Breast epithelium (tissue), 4 donors: ENCODE measurements around the gene CDCA8. TPM values are rescaled to one million over a fixed set of nuclear protein-coding genes. Genes with fewer than 3 reads are reported as not detected.

Experiments used
- DNase-seq, 2 donors: peaks; one replicate each; pipeline ENCODE4 v3.0.0-alpha.2; 2019; ENCODE audit warnings: low spot score in 2 of 2
- H3K27ac ChIP-seq, 2 donors: fragments of 200-600 bp; sonication (generic) in 1 of 2; one replicate each; pipeline ENCODE4 v1.5.1; 2016 to 2019; ENCODE audit warnings: mild to moderate bottlenecking in 1 of 2
- H3K27me3 ChIP-seq, 2 donors: fragments of 200-600 bp; sonication (generic) in 1 of 2; one replicate each; pipeline versions ENCODE4 v1.5.1 to v1.6.0; 2017 to 2019; ENCODE audit warnings: control low read depth in 1 of 2, mild to moderate bottlenecking in 1 of 2
- H3K36me3 ChIP-seq: fragments of 200-600 bp; one replicate; pipeline ENCODE4 v1.5.1; 2019
- H3K4me1 ChIP-seq, 2 donors: fragments of 200-600 bp; sonication (generic); one replicate each; pipeline ENCODE4 v1.5.1; 2016 to 2019; ENCODE audit warnings: control low read depth in 1 of 2
- H3K4me3 ChIP-seq, 3 donors: fragments of 200-600 bp; sonication (generic); 1 replicate in 2 of 3; 2 replicates in 1 of 3; pipeline ENCODE4 v1.5.1; 2016 to 2019; ENCODE audit warnings: mild to moderate bottlenecking in 3 of 3, moderate library complexity in 2 of 3
- H3K9me3 ChIP-seq, 2 donors: fragments of 200-600 bp; sonication (generic) in 1 of 2; one replicate each; pipeline ENCODE4 v1.5.1; 2016 to 2019; ENCODE audit warnings: control low read depth in 1 of 2
- CTCF ChIP-seq, 3 donors: fragments of 450-650 bp; IDR thresholded peaks; one replicate each; pipeline ENCODE4 v1.5.1; 2016 to 2017; ENCODE audit warnings: antibody characterized with exemption in 3 of 3, mild to moderate bottlenecking in 3 of 3, moderate library complexity in 3 of 3
- POLR2A ChIP-seq: fragments of 450-650 bp; IDR thresholded peaks from one replicate; pipeline ENCODE4 v1.6.1; 2016; ENCODE audit warnings: antibody characterized with exemption, mild to moderate bottlenecking, moderate library complexity
- POLR2AphosphoS5 ChIP-seq, 3 donors: sonication (generic); formaldehyde crosslinking; IDR thresholded peaks; one replicate each; pipeline ENCODE4 v1.6.1; 2017; ENCODE audit warnings: antibody characterized with exemption in 3 of 3
- intact Hi-C: fragments of 100-400 bp; cut with DNase I; formaldehyde crosslinking; loops from one replicate; pipeline ENCODE4 v1.15.1; 2023; ENCODE audit warnings: low total_unique reads
- total RNA-seq, 3 donors: library from RNA; depleted of rRNA; stranded (reverse); fragments of >200 nt; gene quantifications; one replicate each; pipeline ENCODE4 v1.1.0, GENCODE V29; 2016

CDCA8 gene
- total RNA-seq, 3 donors from 2014 or later = 0.15 to 1.4 (median 1.3) TPM

- H3K4me3 ChIP-seq = no peak overlapping the region
- H3K27me3 ChIP-seq = peaks cover 0 to 7% of the 10 kb centered on the region in 2 donors
- no peaks in the 10 kb centered on the region for H3K4me1 ChIP-seq
- no peaks in the 10 kb centered on the region for H3K36me3 ChIP-seq
- H3K9me3 ChIP-seq = no peaks in the 10 kb centered on the region
- TF ChIP-seq POLR2AphosphoS5 (IDR thresholded peaks at IDR 0.05) = no peak
- TF ChIP-seq CTCF (IDR thresholded peaks at IDR 0.05) = no peak
- no peak for TF ChIP-seq POLR2A
- no peak overlapping the region for H3K27ac ChIP-seq
- intact Hi-C loops = no loop called here
- no peak for DNase-seq
These were observed 34.5 kb upstream of the CDCA8 start for GRCh38 chr1:37657620-37658412.

GRCh38 chr1:37658486-37658885, 33.8 kb upstream of the CDCA8 start:
- Histone ChIP-seq H3K4me1 (no peaks in the 10 kb centered on the region), H3K27ac (no peak overlapping the region), H3K4me3 (no peak overlapping the region), H3K27me3 (peaks cover 0 to 7% of the 10 kb centered on the region in 2 donors), H3K36me3 (no peaks in the 10 kb centered on the region), H3K9me3 (no peaks in the 10 kb centered on the region)
- TF ChIP-seq POLR2AphosphoS5 (IDR thresholded peaks at IDR 0.05) (no peak), POLR2A (no peak), CTCF (IDR thresholded peaks at IDR 0.05) (no peak)
- DNase-seq = no peak
- intact Hi-C loops = no loop called here

- no peaks in the 10 kb centered on the region for H3K9me3 ChIP-seq
- no peaks in the 10 kb centered on the region for H3K4me1 ChIP-seq
- H3K4me3 ChIP-seq = no peak overlapping the region
- H3K27ac ChIP-seq = no peak overlapping the region
- H3K36me3 ChIP-seq = no peaks in the 10 kb centered on the region
- DNase-seq = no peak
- TF ChIP-seq POLR2AphosphoS5 (IDR thresholded peaks at IDR 0.05) (no peak), POLR2A (no peak), CTCF (IDR thresholded peaks at IDR 0.05) (no peak)
- intact Hi-C loops = no loop called here
- H3K27me3 ChIP-seq = peaks cover 0 to 7% of the 10 kb centered on the region in 2 donors
These were observed 31.7 kb upstream of the CDCA8 start for GRCh38 chr1:37660664-37661063.

- Histone ChIP-seq H3K27ac (no peak overlapping the region), H3K4me3 (no peak overlapping the region), H3K27me3 (peaks cover 0 to 7% of the 10 kb centered on the region in 2 donors), H3K36me3 (no peaks in the 10 kb centered on the region), H3K9me3 (no peaks in the 10 kb centered on the region), H3K4me1 (no peaks in the 10 kb centered on the region)
- TF ChIP-seq POLR2AphosphoS5 (IDR thresholded peaks at IDR 0.05) (no peak), CTCF (IDR thresholded peaks at IDR 0.05) (no peak), POLR2A (no peak)
- DNase-seq = peak in 1 of 2 donors; percentile 20
- intact Hi-C loops = no loop called here
These were observed 30.9 kb upstream of the CDCA8 start for GRCh38 chr1:37661401-37661800.

- no peaks in the 10 kb centered on the region for H3K9me3 ChIP-seq
- TF ChIP-seq POLR2AphosphoS5 (IDR thresholded peaks at IDR 0.05) = no peak
- H3K27ac ChIP-seq = no peak overlapping the region
- no peaks in the 10 kb centered on the region for H3K36me3 ChIP-seq
- intact Hi-C loops = no loop called here
- no peak overlapping the region for H3K4me3 ChIP-seq
- no peak for DNase-seq
- H3K27me3 ChIP-seq = peaks cover 0 to 7% of the 10 kb centered on the region in 2 donors
- H3K4me1 ChIP-seq = no peaks in the 10 kb centered on the region
These were observed 30.1 kb upstream of the CDCA8 start for GRCh38 chr1:37662031-37662755.
